ENCODE data around the gene HMGN4. TPM values are rescaled to one million over a fixed set of nuclear protein-coding genes. Genes with fewer than 3 reads are reported as not detected.

HMGN4 gene
- total and polyA plus RNA-seq, 9 of the 15 experiments (the other 6 are each of a cell fraction or from before 2014, with no cell fraction given), result 35.4 to 134 (median 94.1) TPM

DNA sequence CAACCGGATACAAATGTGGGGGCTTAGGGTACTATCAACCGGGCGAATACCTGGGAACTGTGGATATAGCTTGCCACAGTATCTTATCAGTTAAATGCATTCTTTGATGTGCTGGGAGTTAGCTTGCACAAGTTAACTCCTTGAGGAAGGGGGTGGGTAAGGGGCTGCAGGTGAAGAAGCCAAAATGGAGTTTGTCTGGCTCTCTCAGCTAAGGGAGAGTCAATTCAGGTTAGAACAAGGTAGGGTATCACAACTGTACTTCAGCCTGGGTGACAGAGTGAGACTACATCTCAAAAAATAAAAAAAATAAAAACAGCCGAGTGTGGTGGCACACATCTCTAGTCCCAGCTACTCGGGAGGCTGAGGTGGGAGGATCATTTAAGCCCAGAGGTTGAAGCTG, 46.6 kb upstream of the HMGN4 start (continued):
- TF ChIP-seq, protein P1, sequence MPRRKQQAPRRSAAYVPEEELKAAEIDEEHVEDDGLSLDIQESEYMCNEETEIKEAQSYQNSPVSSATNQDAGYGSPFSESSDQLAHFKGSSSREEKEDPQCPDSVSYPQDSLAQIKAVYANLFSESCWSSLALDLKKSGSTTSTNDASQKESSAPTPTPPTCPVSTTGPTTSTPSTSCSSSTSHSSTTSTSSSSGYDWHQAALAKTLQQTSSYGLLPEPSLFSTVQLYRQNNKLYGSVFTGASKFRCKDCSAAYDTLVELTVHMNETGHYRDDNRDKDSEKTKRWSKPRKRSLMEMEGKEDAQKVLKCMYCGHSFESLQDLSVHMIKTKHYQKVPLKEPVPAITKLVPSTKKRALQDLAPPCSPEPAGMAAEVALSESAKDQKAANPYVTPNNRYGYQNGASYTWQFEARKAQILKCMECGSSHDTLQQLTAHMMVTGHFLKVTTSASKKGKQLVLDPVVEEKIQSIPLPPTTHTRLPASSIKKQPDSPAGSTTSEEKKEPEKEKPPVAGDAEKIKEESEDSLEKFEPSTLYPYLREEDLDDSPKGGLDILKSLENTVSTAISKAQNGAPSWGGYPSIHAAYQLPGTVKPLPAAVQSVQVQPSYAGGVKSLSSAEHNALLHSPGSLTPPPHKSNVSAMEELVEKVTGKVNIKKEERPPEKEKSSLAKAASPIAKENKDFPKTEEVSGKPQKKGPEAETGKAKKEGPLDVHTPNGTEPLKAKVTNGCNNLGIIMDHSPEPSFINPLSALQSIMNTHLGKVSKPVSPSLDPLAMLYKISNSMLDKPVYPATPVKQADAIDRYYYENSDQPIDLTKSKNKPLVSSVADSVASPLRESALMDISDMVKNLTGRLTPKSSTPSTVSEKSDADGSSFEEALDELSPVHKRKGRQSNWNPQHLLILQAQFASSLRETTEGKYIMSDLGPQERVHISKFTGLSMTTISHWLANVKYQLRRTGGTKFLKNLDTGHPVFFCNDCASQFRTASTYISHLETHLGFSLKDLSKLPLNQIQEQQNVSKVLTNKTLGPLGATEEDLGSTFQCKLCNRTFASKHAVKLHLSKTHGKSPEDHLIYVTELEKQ (CRISPR knock-in tag; IDR thresholded peaks at IDR 0.05), result peak; percentile 76; the same call in 1 of the 2 replicates
- no peak for TF ChIP-seq ZZZ3 (IDR thresholded peaks at IDR 0.05)
- TF ChIP-seq CREB5 (CRISPR knock-in tag; IDR thresholded peaks at IDR 0.05), result no peak
- TF ChIP-seq, protein P2, sequence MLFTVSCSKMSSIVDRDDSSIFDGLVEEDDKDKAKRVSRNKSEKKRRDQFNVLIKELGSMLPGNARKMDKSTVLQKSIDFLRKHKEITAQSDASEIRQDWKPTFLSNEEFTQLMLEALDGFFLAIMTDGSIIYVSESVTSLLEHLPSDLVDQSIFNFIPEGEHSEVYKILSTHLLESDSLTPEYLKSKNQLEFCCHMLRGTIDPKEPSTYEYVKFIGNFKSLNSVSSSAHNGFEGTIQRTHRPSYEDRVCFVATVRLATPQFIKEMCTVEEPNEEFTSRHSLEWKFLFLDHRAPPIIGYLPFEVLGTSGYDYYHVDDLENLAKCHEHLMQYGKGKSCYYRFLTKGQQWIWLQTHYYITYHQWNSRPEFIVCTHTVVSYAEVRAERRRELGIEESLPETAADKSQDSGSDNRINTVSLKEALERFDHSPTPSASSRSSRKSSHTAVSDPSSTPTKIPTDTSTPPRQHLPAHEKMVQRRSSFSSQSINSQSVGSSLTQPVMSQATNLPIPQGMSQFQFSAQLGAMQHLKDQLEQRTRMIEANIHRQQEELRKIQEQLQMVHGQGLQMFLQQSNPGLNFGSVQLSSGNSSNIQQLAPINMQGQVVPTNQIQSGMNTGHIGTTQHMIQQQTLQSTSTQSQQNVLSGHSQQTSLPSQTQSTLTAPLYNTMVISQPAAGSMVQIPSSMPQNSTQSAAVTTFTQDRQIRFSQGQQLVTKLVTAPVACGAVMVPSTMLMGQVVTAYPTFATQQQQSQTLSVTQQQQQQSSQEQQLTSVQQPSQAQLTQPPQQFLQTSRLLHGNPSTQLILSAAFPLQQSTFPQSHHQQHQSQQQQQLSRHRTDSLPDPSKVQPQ (CRISPR knock-in tag; IDR thresholded peaks at IDR 0.05; ENCODE audit: borderline replicate concordance), result no peak
- peak; percentile 33; the same call in 1 of the 2 replicates for TF ChIP-seq TAF7 (tag; IDR thresholded peaks at IDR 0.05)
- TF ChIP-seq GABPB2 (CRISPR knock-in tag; conservative IDR thresholded peaks at IDR 0.05), result no peak
- no peak for TF ChIP-seq U2AF1 (optimal IDR thresholded peaks at IDR 0.05; ENCODE audit: low read depth, low read length)
- TF ChIP-seq CBFA2T3 (IDR thresholded peaks at IDR 0.05), result peak; percentile 20
- no peak for TF ChIP-seq IFI16 (CRISPR knock-in tag; IDR thresholded peaks at IDR 0.05)
- no peak for TF ChIP-seq ZNF431 (CRISPR knock-in tag; IDR thresholded peaks at IDR 0.05)
- no peak for TF ChIP-seq ZNF699 (CRISPR knock-in tag; IDR thresholded peaks at IDR 0.05; ENCODE audit: insufficient replicate concordance)
- no peak for TF ChIP-seq KDM5B (IDR thresholded peaks at IDR 0.05; ENCODE audit: insufficient replicate concordance, low read depth, low read length)
- no peak for TF ChIP-seq TCF7L2 (IDR thresholded peaks at IDR 0.05; ENCODE audit: low read depth, low read length)
- TF ChIP-seq HEY1 (CRISPR knock-in tag; IDR thresholded peaks at IDR 0.05; ENCODE audit: borderline replicate concordance), result no peak
- no peak for TF ChIP-seq ZNF253 (CRISPR knock-in tag; conservative IDR thresholded peaks at IDR 0.05)
- TF ChIP-seq SIN3A (IDR thresholded peaks at IDR 0.05; ENCODE audit: borderline replicate concordance in 2 of 2, control insufficient read depth in 1 of 2, low read depth in 2 of 2, low read length in 2 of 2), result no peak
- TF ChIP-seq FUS (optimal IDR thresholded peaks at IDR 0.05; ENCODE audit: low read depth, low read length), result no peak
- TF ChIP-seq GATAD2A (IDR thresholded peaks at IDR 0.05), result no peak
- no peak for TF ChIP-seq SPI1 (IDR thresholded peaks at IDR 0.05; ENCODE audit: borderline replicate concordance, low read depth, low read length)
- TF ChIP-seq ATF3 (IDR thresholded peaks at IDR 0.05), result no peak
- no peak for TF ChIP-seq ATF3 (CRISPR knock-in tag; conservative IDR thresholded peaks at IDR 0.05)
- no peak for TF ChIP-seq ZNF785 (CRISPR knock-in tag; IDR thresholded peaks at IDR 0.05)

All from K562 (cell line).